Measurements from ENCODE around the gene MLLT3.

Gene MLLT3

DNA sequence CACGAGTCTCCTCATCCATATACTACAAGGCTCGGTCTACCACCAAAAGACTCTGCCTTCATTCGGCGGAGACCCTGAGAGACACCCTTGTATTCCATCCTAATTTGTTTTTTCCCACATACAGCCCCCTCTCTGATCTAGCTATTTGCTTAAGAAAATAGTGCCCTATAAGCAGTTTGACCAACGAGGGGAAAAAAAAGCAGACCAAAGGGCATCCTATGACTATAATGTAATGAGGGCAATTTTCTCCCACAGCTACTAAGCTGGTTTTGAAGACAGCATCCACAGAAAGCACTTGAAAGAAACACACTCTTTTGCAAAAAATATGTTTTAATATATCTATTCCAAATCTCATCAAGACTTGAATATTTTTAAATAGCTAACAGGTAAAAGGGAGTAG, 147.8 kb downstream of the MLLT3 start:
- DNase-seq (ENCODE audit: low read depth): no peak

DNA sequence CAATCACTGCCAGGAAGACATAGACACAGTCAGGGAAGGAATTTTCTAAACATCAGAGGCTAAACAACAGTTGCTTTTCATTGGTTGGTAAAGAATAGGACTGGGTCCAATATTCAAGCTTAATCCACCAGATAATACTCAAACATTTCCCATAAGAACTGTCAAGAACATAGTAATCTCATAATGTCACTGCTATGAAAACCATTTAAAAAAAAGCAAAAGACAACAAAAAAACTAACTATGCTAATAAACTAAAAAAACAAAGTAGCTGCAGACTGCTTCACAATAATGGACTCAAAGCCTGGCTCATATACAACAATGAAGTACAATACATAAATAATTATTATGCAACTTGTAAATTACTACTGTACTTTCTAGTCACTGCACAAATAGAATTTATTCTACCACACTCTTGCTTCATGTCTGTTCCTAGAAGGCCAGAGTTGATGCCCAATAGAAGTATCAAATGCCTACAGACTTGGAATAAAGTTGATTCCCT, 148.7 kb downstream of the MLLT3 start:
- no peak for DNase-seq (ENCODE audit: low read depth)

DNA sequence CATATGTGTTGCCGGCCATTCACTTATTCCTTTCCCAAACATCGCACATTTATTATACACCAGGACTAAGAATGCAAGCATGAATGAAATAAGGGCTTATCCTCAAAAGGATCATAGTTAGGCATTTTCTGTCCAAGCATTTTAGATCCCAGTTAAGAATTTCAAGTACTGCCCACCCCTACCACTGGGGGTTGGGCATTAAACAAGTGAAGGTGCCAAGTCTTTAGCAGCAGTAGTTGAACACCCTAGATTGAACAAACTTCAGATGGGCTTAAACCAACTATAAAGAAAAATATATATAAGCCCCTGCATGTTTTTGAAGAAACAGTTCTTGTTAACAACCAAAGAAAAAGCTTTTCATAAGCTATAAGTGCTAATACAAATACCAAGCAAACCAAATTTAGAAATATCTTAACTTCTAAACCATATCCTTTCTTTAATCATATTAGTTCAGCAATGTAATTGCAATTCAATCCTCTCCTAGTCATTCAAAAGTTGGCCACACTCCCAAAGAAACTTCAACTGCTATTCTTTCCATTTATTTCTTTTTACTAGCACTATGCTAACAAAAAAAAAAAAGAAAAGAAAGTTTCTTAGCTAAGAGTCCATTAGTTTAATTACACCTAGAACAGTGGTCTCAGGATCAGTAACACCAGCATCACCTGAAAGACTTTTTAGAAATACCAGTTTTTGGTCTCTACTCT, 149.8 kb downstream of the MLLT3 start:
- no peak for DNase-seq (ENCODE audit: low read depth)

DNA sequence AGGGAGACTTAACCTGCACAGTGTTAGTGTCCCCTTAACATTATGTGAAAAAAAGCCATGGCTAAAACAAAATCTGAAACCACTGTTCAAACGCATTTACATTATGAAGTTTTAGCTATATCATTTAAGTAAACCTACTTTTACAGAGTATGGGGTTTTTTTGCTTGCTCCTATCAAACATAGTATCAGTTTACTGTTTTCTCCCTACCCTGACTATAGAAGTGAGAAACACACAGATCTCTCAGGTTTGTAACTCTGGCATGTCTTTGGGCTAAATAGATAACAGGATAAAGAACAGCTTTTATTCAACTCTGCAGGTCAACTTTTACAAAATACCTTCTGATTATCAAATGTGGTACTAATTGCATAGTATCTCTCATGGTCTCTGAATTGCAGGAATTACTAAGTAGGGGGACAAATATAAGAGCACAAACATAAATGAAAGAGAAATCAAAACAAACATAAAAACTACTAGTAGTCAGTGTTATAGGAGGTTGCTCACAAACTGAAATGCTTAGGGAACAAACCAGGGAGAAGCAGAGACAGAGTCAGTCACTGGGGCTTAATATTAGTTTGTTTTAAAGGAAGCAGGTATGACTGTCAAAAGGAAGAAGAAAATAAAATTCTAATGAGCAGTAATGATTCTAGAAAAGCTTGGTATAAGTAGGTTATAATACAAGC, 155.8 kb downstream of the MLLT3 start:
- no peak for DNase-seq (ENCODE audit: low read depth)

DNA sequence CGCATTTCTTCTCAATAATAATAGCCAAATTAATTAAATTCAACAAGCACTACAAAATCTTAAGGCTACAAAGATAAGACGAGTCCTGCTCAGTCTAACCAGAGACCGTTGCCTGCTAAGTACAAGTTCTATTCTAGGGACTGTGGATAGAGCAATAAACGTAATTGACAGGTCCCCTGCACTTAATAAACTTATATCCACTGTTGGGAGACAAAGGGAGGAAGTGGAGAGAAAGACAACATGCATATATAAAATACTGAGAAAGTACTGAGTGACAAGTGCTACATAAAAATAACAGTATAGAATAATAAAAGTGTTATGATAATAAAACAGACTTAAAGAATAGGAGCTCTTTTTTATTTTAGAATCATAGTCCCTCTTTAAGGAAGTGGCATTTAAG, 158.1 kb downstream of the MLLT3 start:
- no peak for DNase-seq (ENCODE audit: low read depth)

DNA sequence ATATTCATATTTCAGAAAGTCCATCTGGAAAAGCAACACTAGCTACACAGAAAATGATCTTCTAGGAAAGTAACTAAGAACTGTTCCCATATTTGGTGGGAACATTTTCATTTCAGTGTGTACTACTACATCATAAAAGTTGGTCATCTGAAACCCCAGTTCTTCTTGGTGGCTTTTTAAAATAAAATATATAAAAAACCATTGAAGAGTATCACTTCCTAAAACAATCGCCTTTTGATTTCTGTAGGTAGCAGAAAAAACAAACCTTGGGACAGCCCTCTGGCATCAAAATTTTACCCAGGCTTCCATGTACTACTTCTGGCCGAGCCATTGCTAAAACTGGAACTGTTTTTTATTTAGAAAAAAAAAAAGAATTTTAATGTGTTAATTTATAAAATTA, 158.5 kb downstream of the MLLT3 start:
- DNase-seq (ENCODE audit: low read depth): no peak

DNA sequence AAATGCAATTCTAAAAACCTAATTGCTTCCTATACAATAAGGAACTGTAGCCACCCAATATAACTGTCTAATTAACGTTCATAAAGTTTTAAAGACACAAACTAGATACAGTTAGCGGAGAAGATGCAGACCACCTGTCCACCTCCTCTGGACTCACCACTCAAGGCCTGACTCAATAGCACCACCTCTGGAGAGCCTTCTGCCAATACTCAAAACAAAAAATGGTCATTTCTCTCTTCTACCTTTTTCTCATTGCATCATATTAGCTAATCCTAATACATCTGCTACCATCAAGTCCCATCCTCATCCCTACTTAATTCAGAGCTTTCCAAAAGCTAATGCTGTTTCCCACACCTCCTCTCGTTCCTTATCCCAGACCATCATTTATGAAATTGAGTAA, 159.9 kb downstream of the MLLT3 start:
- no peak for DNase-seq (ENCODE audit: low read depth)

DNA sequence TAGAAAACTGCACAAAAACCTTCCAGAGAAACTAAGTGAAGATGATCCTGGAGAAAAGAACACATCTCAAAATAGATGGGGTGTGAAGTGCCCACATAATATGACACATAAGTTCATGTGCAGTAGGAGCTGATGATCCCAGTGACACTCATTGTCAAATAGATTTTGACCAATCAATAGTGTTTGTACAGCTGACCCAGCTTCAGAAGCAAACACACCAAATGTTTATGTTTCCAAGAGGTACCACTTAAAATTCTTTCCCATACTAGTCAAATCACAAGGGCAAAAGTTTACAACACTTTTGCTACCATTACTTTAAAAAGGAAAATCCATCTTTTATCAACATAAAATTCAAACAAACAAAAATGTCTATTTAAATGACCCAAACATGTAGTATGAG, 175.0 kb downstream of the MLLT3 start:
- DNase-seq (ENCODE audit: low read depth): no peak

DNA sequence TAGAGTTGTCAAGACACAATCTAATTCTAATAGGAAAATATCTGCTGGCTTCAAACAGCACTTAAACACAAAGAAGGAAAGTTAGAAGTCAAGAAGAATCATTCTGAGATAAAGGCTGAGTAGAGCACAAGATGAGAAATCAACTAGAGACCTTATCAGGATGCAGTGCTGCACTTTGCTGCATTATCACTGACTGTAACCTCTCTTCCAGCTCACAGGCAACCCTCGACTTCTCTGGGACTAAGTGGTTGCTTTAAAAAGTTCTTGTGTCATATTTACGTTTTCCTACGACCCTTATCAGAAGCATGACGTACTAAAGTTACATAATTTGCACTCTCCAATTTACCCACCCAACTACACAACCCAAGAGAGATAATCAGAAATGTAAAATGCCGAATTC, 176.1 kb downstream of the MLLT3 start:
- no peak for DNase-seq (ENCODE audit: low read depth)

DNA sequence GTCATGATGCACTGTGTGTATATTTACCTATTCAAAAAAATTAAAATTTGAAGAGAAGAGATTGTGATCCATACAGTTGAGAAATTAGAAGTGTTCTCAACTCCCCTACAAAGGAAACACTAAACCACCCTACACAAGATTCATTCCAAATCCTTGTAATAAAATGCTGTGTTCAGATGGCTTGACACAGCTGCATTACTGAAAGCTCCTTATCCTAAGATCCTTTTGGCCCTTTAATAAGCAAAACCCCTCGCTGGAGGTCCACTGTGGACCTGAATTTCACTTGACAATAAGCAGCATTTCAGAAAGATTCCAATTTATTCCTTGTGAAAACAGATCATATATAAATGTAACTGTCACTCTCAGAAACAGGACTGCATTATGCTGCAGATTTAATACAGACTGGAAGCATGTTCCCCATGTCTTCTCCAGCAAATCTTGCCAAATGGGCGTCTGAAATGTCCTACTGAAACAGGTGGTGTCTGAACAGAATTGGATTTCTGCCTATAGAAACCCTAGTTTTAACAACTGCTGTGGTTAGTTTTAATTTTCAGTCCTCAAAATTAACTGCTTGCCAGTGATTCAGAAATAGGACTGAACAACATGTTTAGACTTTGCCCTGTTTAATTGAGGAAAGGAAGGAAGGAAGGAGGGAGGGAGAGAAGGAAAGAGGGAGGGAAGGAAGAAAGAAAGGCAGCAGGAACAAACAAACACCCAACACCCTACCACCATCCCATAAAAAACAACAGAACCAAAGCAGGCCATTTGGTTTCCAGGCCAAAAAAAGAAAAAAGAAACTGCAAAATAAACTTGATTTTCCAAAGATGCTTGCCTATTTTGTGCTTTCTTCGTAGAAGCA, 179.6 kb downstream of the MLLT3 start:
- DNase-seq (ENCODE audit: low read depth): no peak

DNA sequence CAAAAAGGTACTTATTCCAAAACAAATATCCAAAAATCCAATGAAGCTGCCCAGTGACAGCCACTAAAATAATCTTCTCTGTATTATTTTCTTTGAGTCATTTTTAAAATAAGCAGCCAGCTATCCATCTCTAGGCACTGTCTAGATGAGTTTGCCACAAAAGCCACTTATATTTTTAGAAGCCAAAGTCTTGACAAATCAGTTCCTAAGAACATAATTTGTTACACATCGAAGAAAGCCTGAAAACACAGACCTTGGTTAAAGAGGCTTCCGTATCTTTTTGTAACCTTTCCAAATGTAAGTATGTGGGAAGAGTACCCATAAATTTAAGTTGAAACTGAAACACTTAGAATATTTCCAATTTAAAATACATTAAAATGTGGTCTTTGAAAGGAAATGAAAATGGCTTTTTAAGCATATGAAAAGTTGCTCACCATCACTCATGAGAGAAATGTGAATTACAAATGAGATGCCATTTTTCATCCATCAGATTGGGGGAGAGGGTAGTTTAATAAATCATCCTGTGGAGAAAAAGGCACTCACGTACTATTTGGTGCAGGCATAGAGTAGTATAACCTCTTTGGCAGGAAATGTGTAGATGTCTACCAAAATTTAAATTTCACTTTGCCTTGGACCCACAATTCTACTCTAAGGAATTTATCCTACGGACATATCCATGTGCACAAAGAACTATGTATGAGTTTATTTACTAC, 180.4 kb downstream of the MLLT3 start:
- DNase-seq (ENCODE audit: low read depth): no peak

DNA sequence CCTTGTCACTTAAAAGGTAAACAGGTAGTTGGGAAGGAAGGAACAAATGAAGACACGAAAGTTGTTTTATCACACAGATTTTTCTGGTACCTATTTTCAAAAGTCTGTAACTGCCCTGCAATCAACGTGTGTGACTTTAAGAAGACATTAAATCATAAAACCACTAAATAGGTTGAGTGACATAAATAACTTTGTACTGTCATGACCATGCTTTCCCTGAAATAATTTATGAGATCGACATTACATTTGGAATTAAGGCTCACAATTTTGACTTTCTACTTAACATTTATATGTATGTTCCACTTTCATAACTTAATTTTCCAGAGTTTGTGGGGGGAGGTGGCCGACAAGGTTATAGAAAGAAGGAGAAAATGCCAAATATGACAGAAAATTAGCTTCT, 181.1 kb downstream of the MLLT3 start:
- no peak for DNase-seq (ENCODE audit: low read depth)

DNA sequence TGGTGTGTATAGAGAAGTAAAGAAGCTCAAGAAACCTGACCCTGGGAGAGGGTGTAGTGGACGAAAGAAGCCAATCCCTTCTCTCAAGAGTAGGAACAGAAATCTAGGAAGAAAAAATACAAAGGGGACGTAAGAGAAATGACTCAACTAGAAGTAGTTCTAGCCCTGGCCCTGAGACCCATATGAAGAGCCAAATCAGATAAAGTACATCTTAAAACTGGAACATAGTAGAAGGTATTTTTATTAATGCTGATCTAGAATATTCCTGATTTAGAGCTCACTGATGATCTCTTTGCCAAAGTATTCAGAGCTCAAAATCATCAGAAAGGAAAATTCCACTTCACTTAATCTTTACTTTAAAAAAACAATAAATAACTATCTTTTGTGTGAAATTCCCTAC, 184.8 kb downstream of the MLLT3 start:
- DNase-seq (ENCODE audit: low read depth): peak; percentile 2

DNA sequence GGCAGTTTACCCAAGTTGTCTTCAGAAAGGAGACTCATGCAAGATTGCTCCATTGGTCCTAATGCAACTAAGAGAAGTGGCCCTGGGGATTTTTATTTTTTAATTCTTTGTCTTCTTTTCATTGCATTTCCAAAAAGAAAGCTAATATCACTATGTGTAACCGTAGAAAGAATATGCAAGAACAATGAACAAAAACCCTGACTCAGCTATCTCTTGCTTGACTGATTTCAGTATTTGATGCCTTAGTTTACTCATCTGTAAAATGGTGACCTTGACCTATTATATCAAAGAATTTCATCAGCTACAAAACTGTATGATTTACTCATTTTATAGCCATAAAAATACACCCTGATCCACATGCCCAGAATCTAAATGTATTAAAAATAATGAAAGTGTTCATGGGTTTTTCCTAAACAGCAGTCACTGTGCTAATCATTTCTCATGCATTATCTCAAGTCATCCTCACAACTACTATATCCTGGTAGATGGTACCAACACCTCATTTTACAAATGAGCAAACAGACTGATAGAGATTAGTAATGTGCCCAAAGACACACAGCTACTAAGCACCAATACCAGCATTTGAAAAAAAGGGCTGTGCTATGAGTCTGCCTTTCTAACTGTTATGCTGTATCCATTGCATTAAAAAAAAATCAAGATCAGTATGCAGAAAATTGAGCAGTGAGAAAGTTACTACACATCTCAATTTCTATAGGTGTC, 185.7 kb downstream of the MLLT3 start:
- DNase-seq (ENCODE audit: low read depth): no peak

DNA sequence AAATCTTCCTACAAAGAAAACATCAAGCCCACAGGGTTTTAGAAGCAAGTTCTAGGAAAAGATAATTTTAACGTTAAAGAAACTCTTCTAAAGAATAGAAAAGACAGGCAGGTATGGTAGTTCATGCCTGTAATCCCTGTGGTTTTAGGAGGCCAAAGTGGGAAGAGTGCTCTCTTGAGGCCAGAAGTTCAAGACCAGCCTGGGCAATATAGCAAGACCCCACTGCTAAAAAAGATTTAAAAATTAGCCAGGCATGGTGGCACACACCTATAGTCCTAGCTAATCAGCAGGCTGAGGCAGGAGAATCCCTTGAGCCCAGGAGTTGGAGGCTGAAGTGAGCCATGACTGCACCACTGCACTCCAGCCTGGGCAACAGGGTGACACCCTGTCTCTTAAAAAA, 193.3 kb downstream of the MLLT3 start:
- DNase-seq (ENCODE audit: low read depth): no peak

DNA sequence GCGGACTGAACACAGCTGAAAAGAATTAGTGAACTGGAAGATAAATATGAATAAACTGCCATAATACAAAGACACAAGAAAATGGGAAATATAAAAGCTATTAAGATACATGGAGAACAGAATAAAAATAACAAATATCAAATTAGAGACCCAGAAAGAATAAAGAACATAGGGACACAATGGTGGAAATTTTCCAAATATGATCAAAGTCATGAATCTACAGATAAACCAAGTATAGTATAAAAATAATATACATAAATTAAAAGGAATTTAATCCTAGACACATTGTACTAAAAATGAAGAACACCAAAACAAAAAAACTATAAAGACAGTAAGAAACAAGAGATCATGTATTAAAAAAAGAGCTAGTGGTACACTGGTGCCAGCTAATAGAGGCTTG, 194.9 kb downstream of the MLLT3 start:
- no peak for DNase-seq (ENCODE audit: low read depth)

DNA sequence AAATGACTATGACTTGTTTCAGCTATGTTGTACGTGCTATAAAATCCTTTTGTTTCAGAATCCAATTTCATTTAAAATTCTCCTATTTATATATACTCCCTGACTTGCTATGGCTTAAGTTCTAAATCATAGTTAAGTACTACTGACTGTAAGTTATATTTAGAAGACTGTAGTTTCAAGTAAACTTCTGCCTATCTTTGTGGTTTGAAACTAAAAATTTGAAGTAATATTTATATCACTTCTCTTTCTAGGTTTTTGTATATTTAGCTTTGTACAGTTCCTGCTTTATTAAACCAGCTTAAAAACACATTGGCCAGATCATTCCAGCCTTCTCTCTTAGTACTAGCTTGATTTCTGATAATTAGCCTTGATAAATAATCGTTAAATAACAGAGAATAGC, 196.3 kb downstream of the MLLT3 start:
- no peak for DNase-seq (ENCODE audit: low read depth)

DNA sequence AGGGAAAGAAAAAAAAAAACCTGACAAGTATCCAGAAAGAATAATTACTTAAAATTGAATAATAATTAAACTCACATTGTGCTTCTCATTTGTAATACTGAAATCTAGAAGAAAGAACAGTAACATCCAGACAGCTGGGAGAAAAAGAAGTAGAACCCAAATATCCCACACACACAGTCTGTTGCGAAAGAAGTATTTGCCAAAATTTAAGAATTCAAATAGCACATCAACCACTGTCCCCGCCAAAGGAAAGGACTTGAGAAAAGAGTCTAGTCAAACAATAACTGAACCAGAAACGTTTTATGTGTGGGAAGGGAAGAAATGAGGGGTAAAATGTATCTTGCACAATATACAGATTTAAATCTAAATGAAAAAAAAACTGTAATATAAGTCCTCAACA, 202.8 kb downstream of the MLLT3 start:
- DNase-seq (ENCODE audit: low read depth): no peak

DNA sequence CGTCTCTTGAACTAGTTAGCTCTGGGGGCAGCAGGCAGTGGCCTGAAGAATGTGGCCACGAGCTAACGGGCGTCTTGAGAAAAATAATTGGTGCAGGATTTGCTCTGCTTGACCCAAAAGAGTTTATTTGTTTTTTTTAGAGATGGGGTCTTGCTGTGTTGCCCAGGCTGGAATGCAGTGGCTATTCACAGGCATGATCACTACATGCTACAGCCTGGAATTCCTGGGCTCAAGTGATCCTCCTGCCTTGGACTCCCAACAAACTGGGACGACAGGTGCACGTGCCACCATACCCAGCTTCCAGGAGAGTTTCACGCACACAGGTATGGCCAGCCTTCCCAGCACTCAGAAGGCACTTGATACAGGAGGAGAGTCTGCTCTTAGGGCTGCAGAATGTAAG, 203.8 kb downstream of the MLLT3 start:
- no peak for DNase-seq (ENCODE audit: low read depth)

DNA sequence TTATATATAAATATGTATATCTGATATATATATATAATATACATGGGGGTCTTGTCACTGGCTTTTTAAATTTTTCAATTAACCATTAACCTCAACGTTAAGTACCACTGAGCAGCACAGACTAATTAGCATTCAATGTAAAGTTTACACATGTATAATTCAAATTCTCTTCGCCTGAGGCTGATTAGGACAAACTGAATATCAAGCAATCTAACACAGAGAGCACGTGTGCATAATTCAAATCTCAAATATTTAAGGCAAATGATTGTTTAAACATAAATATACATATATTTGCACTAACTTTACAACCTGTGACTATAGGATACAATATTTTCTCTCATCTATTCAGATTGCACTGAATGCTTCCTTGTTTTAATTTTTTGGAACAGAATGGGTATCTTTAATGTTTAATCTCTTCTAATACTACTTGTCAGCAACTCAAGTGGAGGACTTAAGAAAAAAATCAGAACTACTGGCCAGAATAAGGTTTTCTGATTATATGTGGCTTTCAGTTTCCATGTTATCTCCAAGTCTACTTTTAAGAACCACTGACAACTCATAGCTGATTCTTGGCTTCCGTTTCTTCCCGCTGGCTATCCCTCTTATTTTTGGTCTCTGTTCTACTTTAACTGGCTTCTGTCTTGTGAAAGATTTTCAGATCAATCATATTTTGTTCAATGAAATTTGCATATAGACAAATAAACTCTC, 204.8 kb downstream of the MLLT3 start:
- DNase-seq (ENCODE audit: low read depth): no peak

DNA sequence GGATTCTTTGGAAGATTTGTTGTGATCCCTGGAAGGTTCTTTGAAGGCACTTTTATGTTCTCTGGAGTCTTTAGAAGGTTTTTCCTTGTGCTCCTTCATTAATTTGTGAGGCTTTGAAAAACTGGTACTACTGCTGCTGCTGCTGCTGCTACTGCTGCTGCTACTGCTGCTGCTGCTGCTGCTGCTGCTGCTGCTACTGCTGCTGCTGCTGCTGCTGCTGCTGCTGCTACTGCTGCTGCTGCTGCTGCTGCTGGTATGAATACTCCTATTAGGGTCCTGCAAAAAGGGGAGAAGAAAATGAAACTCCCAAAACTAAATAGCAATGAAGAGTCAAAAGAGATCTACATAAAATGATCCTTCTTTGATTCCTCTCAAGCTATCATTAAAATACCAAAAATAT, 208.1 kb downstream of the MLLT3 start:
- no peak for DNase-seq (ENCODE audit: low read depth)
